Thyroid gland (tissue), 4 donors: Measurements from ENCODE around the gene BNIP3. TPM values are rescaled to one million over a fixed set of nuclear protein-coding genes. Genes with fewer than 3 reads are reported as not detected.

ENCODE experiments used
- DNase-seq, 2 donors: peaks; one replicate each; pipeline ENCODE4 v3.0.0-alpha.2; 2019
- H3K27ac ChIP-seq, 3 donors: fragments of 200-600 bp; sonication (generic); 1 replicate in 2 of 3; 2 replicates in 1 of 3; pipeline ENCODE4 v1.5.1; 2016 to 2019; ENCODE audit warnings: mild to moderate bottlenecking in 1 of 3, moderate library complexity in 1 of 3
- H3K27me3 ChIP-seq: fragments of 200-600 bp; sonication (generic); one replicate; pipeline ENCODE4 v1.5.1; 2019
- H3K36me3 ChIP-seq, 2 donors: fragments of 200-600 bp; sonication (generic); one replicate each; pipeline ENCODE4 v1.5.1; 2016 to 2019
- H3K4me1 ChIP-seq, 2 donors: fragments of 200-600 bp; sonication (generic); one replicate each; pipeline ENCODE4 v1.5.1; 2017 to 2019
- H3K4me3 ChIP-seq, 3 donors: fragments of 200-600 bp; sonication (generic); replicated peaks in 1 of 3; 1 replicate in 2 of 3; 2 replicates in 1 of 3; pipeline ENCODE4 v1.5.1; 2016; ENCODE audit warnings: mild to moderate bottlenecking in 1 of 3
- H3K9me3 ChIP-seq: fragments of 200-600 bp; sonication (generic); one replicate; pipeline ENCODE4 v1.5.1; 2017
- POLR2A ChIP-seq, 2 donors: fragments of 450-650 bp; IDR thresholded peaks; one replicate each; pipeline ENCODE4 v1.6.1; 2017; ENCODE audit warnings: antibody characterized with exemption in 2 of 2, mild to moderate bottlenecking in 2 of 2, moderate library complexity in 1 of 2
- WGBS, 2 donors: methylation state at CpG; one replicate each; pipeline ENCODE4 v1.1.5; 2017; 5-methylcytosine and 5-hydroxymethylcytosine counted together
- intact Hi-C: fragments of 100-400 bp; cut with DNase I; formaldehyde crosslinking; loops from one replicate; pipeline ENCODE4 v1.15.1; 2023
- total RNA-seq, 4 donors: library from RNA; depleted of rRNA; stranded (reverse); fragments of >200 nt; gene quantifications; one replicate each; pipeline ENCODE4 v1.2.3, GENCODE V29; 2016
- TF ChIP-seq, protein P1 (sequence below), 6 experiments: fragments of 200-600 bp in 3 of 6; fragments of 450-650 bp in 3 of 6; sonication (generic) in 3 of 6; IDR thresholded peaks; one replicate each; pipeline ENCODE4 v1.5.1; 2016 to 2019; ENCODE audit warnings: antibody characterized with exemption in 6 of 6, mild to moderate bottlenecking in 2 of 6, inconsistent platforms in 1 of 6, moderate library complexity in 1 of 6

BNIP3 gene
- total RNA-seq, 4 donors from 2014 or later: 54.4 to 124 (median 90.2) TPM

DNA sequence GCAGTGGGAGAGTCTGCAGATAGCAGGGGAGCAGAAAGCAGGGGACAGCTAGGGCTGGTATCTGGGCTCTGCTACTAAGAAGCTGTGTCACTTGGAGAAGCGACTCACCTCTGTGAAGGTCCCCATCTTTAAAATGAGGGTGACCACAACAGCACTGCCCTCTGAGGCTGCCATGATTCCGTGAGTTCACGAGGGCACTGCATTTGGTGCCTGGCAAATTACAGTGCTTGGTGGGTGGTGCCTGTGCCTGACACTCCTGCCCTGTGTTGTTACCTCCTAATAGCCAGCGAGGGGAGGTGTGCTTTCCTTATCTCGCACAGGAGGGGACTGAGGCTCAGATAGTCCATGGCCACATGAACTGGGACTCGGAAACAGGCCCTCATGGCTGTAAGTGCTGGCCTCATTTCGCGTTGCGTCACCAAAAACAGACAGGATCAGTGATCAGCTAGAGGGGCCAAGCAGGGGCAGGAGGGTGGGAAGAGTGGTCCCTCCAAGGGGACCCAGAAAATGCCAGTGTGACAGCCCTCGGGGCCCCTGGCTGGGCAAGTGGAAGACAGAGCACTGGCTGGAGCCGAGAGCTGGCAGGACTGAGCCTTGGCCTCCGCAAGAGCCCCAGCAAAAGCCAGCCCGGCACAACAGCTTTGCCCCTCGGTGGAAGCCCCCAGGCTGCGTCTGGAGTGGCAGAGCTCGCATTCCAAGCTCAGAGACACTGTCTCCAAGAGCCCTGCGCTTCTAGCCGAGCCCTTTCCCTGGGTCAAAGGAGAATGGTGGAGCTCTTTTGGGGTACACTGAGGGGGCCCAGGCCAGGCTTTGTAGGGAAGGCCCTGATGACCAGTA is 17.3 kb upstream of the BNIP3 start:
- intact Hi-C loops: no loop called here

DNA sequence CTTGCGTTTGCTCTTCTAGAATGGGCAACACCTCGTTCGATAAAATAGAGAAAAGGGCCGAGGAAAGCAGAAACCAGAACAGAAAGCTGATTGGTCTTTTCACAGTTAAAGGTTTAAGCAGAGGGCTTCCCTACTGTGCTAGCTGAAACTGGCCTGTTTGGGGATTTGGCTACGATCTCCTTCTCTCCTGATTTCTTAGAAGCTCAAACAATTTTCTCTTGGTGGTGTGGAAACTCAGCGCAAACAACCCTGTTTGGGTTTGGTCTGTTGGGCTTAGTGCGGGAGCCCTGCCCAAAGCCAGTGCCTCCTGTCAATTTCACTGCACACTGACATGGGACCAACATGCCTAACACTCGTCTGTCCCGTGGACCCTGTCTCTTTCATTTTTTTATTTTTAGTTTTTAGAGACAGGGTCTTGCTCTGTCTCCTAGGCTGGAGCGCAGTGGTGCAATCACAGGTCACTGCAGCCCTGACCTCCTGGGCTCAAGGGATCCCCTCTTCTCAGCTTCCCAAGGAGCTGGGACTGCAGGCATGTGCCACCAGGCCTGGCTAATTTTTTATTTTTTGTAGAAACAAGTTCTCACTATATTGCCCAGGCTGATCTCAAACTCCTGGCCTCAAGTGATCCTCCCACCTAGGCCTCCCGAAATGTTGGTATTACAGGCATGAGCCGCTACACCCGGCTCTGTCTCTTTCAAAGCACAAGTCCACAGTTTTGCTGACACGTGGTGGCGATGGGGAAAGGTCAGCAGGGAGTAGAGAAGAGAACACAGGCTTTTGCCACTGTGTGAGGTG is 16.5 kb upstream of the BNIP3 start:
- Histone ChIP-seq H3K27me3 (no peaks in the 10 kb centered on the region), H3K36me3 (no peaks in the 10 kb centered on the region), H3K9me3 (no peaks in the 10 kb centered on the region), H3K4me3 (no peak overlapping the region), H3K4me1 (peaks cover 25 to 41% of the 10 kb centered on the region in 2 donors), H3K27ac (peak overlapping the region; percentile 84 to 92 (median 90))
- DNase-seq: peak; percentile 13 to 35
- no peak for TF ChIP-seq POLR2A (IDR thresholded peaks at IDR 0.05)
- TF ChIP-seq, protein P1, sequence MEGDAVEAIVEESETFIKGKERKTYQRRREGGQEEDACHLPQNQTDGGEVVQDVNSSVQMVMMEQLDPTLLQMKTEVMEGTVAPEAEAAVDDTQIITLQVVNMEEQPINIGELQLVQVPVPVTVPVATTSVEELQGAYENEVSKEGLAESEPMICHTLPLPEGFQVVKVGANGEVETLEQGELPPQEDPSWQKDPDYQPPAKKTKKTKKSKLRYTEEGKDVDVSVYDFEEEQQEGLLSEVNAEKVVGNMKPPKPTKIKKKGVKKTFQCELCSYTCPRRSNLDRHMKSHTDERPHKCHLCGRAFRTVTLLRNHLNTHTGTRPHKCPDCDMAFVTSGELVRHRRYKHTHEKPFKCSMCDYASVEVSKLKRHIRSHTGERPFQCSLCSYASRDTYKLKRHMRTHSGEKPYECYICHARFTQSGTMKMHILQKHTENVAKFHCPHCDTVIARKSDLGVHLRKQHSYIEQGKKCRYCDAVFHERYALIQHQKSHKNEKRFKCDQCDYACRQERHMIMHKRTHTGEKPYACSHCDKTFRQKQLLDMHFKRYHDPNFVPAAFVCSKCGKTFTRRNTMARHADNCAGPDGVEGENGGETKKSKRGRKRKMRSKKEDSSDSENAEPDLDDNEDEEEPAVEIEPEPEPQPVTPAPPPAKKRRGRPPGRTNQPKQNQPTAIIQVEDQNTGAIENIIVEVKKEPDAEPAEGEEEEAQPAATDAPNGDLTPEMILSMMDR (IDR thresholded peaks at IDR 0.05): no peak
- WGBS, 2 donors: 57 to 66% methylated on average over 15 of the region's 15 CpGs
- intact Hi-C loops: no loop called here

More for the DNA sequence above, 17.3 kb upstream of the BNIP3 start:
- Histone ChIP-seq H3K27ac (peak overlapping the region; percentile 84 to 92 (median 90)), H3K36me3 (no peaks in the 10 kb centered on the region), H3K9me3 (no peaks in the 10 kb centered on the region), H3K4me3 (no peak overlapping the region), H3K4me1 (peaks cover 25 to 41% of the 10 kb centered on the region in 2 donors), H3K27me3 (no peaks in the 10 kb centered on the region)
- TF ChIP-seq POLR2A (IDR thresholded peaks at IDR 0.05): no peak
- TF ChIP-seq, protein P1 (IDR thresholded peaks at IDR 0.05): no peak
- DNase-seq: no peak
- WGBS, 2 donors: 97% methylated on average over 12 to 14 of the region's 18 CpGs

DNA sequence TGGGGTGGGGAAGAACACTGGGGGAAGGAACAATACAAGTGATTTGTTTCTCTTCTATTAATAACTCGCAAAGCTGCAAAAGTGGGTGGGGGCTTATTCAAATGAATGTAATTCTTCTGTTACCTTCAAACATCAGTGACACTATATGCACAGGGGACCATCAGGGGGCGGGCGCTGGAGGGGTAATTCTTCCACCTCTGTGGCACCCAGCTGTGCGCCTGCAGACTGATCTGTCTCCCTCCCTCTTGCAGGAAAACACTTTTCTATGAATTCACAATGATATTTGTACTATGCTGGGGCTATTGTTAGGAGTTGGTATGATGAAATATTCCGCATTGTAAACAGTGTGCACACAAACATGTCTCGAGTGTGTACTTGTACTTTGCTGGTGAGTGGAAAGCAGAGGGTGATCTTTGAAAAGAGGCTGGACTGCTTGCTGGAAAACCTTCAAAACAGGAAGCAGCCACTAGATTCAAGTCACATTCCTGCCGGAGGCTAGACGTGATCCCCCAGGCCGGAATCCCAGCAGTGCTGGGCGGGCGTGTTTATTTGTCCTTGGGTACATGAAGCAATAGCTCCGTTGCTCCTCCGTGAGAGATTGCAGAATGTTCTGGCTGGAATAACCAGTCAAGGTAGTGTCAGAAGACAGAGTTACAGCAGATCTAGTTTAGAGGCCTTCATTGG is 15.8 kb upstream of the BNIP3 start:
- H3K4me3 ChIP-seq: no peak overlapping the region
- TF ChIP-seq, protein P1 (IDR thresholded peaks at IDR 0.05): peak in 1 of 6 experiments; percentile 8
- TF ChIP-seq POLR2A (IDR thresholded peaks at IDR 0.05): peak in 1 of 2 donors; percentile 72
- H3K9me3 ChIP-seq: no peaks in the 10 kb centered on the region
- H3K27ac ChIP-seq: peak overlapping the region; percentile 84 to 92 (median 90)
- H3K27me3 ChIP-seq: no peaks in the 10 kb centered on the region
- DNase-seq: peak; percentile 94 to 95
- peaks cover 25 to 41% of the 10 kb centered on the region in 2 donors for H3K4me1 ChIP-seq
- intact Hi-C loops: no loop called here
- no peaks in the 10 kb centered on the region for H3K36me3 ChIP-seq
- 20 to 21% methylated on average over 13 of the region's 13 CpGs for WGBS, 2 donors

DNA sequence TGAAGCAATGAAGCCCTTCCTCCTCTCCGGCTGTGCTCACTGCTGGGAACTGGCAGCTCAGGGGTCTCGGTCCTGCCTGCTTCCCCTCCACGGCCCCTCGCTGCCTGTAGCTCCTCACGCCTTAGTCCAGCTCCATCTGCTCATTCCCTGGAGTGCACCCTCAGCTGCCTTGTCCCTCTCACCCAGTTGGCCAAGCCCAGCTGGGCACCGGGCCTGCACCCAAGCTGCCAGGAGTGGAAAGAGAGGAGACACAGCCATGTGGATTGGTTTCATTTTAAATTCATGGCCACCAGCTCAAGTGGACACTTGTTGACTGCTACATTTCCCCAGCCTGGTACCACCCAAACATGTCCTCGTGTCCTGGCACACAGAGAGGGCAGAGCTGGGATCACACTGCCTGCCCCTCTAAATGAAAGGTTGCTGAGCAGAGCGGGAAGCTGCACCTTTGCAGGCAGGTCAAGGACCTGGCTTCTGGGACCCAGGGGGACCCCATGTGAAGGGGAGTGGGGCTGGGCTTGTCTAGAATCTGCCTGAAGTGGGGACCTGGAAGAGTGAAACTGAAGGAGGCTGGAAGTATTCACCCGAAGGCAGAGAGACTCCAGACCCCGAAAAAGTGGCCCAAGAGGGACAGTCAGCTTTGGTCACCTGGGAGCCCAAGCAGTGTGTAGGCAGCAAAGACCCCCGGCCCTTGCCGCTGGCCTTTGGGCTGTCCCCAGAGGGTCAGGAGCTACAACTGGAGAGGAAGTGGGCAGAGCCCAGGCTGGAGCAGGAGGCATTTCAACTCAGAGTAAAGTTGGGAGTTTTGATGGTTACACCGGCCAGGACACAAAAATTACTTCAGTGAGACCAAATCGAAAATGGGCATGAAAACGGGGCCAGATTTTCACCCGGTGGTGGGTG is 15.0 kb upstream of the BNIP3 start:
- H3K27ac ChIP-seq: peak overlapping the region; percentile 84 to 92 (median 90)
- peak; percentile 79 to 84 for DNase-seq
- peaks cover 25 to 39% of the 10 kb centered on the region in 2 donors for H3K4me1 ChIP-seq
- H3K27me3 ChIP-seq: no peaks in the 10 kb centered on the region
- H3K36me3 ChIP-seq: no peaks in the 10 kb centered on the region
- H3K4me3 ChIP-seq: no peak overlapping the region
- TF ChIP-seq POLR2A (IDR thresholded peaks at IDR 0.05): no peak
- TF ChIP-seq, protein P1 (IDR thresholded peaks at IDR 0.05): no peak
- no peaks in the 10 kb centered on the region for H3K9me3 ChIP-seq
- intact Hi-C loops: no loop called here
- 46 to 49% methylated on average over 15 to 16 of the region's 16 CpGs for WGBS, 2 donors
